ENCODE measurements around the gene KLHL29. TPM values are rescaled to one million over a fixed set of nuclear protein-coding genes. Genes with fewer than 3 reads are reported as not detected.

Gene KLHL29
- total RNA-seq, 2 experiments from 2014 or later = 0.10 to 0.33 TPM

GRCh38 chr2:23664066-23664788, 279.2 kb downstream of the KLHL29 start:
- CTCF ChIA-PET = no interaction called here
- H3K27ac Mint-ChIP-seq = no peak overlapping the region

GRCh38 chr2:23666241-23666979, 281.4 kb downstream of the KLHL29 start:
- no peaks in the 10 kb centered on the region for H3K36me3 Mint-ChIP-seq (ENCODE audit: low read depth)
- no peak overlapping the region for H3K27ac Mint-ChIP-seq
- no peak for DNase-seq
- no peaks in the 10 kb centered on the region for H3K9me3 Mint-ChIP-seq
- ChIA-PET POLR2A (no interaction called here), CTCF (interaction anchor here (0.5 kb wide), 1 partner anchor 213 kb away, joined by 3 read pairs; no protein-coding TSS in a partner anchor)
- H3K27me3 Mint-ChIP-seq = peaks cover 12% of the 10 kb centered on the region
- no peaks in the 10 kb centered on the region for H3K4me1 Mint-ChIP-seq
- H3K4me3 Mint-ChIP-seq = no peak overlapping the region

More at GRCh38 chr2:23664066-23664788, 279.2 kb downstream of the KLHL29 start:
- DNase-seq = no peak
- H3K9me3 Mint-ChIP-seq = no peaks in the 10 kb centered on the region
- H3K27me3 Mint-ChIP-seq = peaks cover 12% of the 10 kb centered on the region
- H3K36me3 Mint-ChIP-seq (ENCODE audit: low read depth) = no peaks in the 10 kb centered on the region
- no peak overlapping the region for H3K4me3 Mint-ChIP-seq
- H3K4me1 Mint-ChIP-seq = no peaks in the 10 kb centered on the region
- POLR2A ChIA-PET = no interaction called here

GRCh38 chr2:23666980-23667357, 282.0 kb downstream of the KLHL29 start:
- no peak for DNase-seq
- ChIA-PET CTCF (interaction anchor here (0.5 kb wide), 1 partner anchor 214 kb away, joined by 3 read pairs; no protein-coding TSS in a partner anchor), POLR2A (no interaction called here)
- Mint-ChIP-seq H3K27ac (no peak overlapping the region), H3K9me3 (no peaks in the 10 kb centered on the region), H3K36me3 (ENCODE audit: low read depth) (no peaks in the 10 kb centered on the region), H3K4me3 (no peak overlapping the region), H3K4me1 (no peaks in the 10 kb centered on the region), H3K27me3 (peaks cover 11% of the 10 kb centered on the region)

GRCh38 chr2:23668756-23669304, 283.9 kb downstream of the KLHL29 start:
- H3K36me3 Mint-ChIP-seq (ENCODE audit: low read depth) = no peaks in the 10 kb centered on the region
- H3K9me3 Mint-ChIP-seq = no peaks in the 10 kb centered on the region
- H3K4me3 Mint-ChIP-seq = no peak overlapping the region
- H3K4me1 Mint-ChIP-seq = no peaks in the 10 kb centered on the region
- no peak for DNase-seq
- H3K27me3 Mint-ChIP-seq = peaks cover 4% of the 10 kb centered on the region
- no peak overlapping the region for H3K27ac Mint-ChIP-seq
- POLR2A ChIA-PET = no interaction called here
- CTCF ChIA-PET = no interaction called here

- Mint-ChIP-seq H3K4me1 (no peaks in the 10 kb centered on the region), H3K9me3 (no peaks in the 10 kb centered on the region), H3K27ac (no peak overlapping the region), H3K4me3 (no peak overlapping the region), H3K27me3 (no peaks in the 10 kb centered on the region), H3K36me3 (ENCODE audit: low read depth) (no peaks in the 10 kb centered on the region)
- no peak for DNase-seq
- ChIA-PET CTCF (no interaction called here), POLR2A (no interaction called here)
These were observed 284.6 kb downstream of the KLHL29 start for GRCh38 chr2:23669413-23670244.

- Mint-ChIP-seq H3K36me3 (ENCODE audit: low read depth) (no peaks in the 10 kb centered on the region), H3K27ac (no peak overlapping the region), H3K4me1 (no peaks in the 10 kb centered on the region), H3K9me3 (no peaks in the 10 kb centered on the region), H3K4me3 (no peak overlapping the region), H3K27me3 (no peaks in the 10 kb centered on the region)
- POLR2A ChIA-PET = no interaction called here
- CTCF ChIA-PET = no interaction called here
- no peak for DNase-seq
These were observed 285.2 kb downstream of the KLHL29 start for GRCh38 chr2:23670245-23670592.

GRCh38 chr2:23673082-23673481, 288.1 kb downstream of the KLHL29 start:
- no peak for DNase-seq
- Mint-ChIP-seq H3K27ac (no peak overlapping the region), H3K4me1 (no peaks in the 10 kb centered on the region), H3K36me3 (ENCODE audit: low read depth) (no peaks in the 10 kb centered on the region), H3K4me3 (no peak overlapping the region), H3K27me3 (no peaks in the 10 kb centered on the region), H3K9me3 (no peaks in the 10 kb centered on the region)
- ChIA-PET CTCF (no interaction called here), POLR2A (no interaction called here)

GRCh38 chr2:23673830-23674679, 289.1 kb downstream of the KLHL29 start:
- no peaks in the 10 kb centered on the region for H3K36me3 Mint-ChIP-seq (ENCODE audit: low read depth)
- H3K4me1 Mint-ChIP-seq = no peaks in the 10 kb centered on the region
- DNase-seq = peak; percentile 20
- no peaks in the 10 kb centered on the region for H3K27me3 Mint-ChIP-seq
- ChIA-PET POLR2A (no interaction called here), CTCF (no interaction called here)
- H3K27ac Mint-ChIP-seq = no peak overlapping the region
- no peak overlapping the region for H3K4me3 Mint-ChIP-seq
- peaks cover 2% of the 10 kb centered on the region for H3K9me3 Mint-ChIP-seq

GRCh38 chr2:23675506-23675905, 290.5 kb downstream of the KLHL29 start:
- Mint-ChIP-seq H3K4me3 (no peak overlapping the region), H3K9me3 (peaks cover 2% of the 10 kb centered on the region), H3K27ac (no peak overlapping the region), H3K36me3 (ENCODE audit: low read depth) (no peaks in the 10 kb centered on the region), H3K4me1 (no peaks in the 10 kb centered on the region), H3K27me3 (no peaks in the 10 kb centered on the region)
- DNase-seq = no peak
- ChIA-PET CTCF (no interaction called here), POLR2A (no interaction called here)

- Mint-ChIP-seq H3K4me3 (no peak overlapping the region), H3K27ac (no peak overlapping the region), H3K36me3 (ENCODE audit: low read depth) (no peaks in the 10 kb centered on the region), H3K9me3 (peaks cover 2% of the 10 kb centered on the region), H3K4me1 (no peaks in the 10 kb centered on the region), H3K27me3 (no peaks in the 10 kb centered on the region)
- POLR2A ChIA-PET = no interaction called here
- CTCF ChIA-PET = no interaction called here
- DNase-seq = no peak
These were observed 292.9 kb downstream of the KLHL29 start for GRCh38 chr2:23677836-23678235.

- no peak overlapping the region for H3K4me3 Mint-ChIP-seq
- H3K36me3 Mint-ChIP-seq (ENCODE audit: low read depth) = no peaks in the 10 kb centered on the region
- no peaks in the 10 kb centered on the region for H3K27me3 Mint-ChIP-seq
- H3K9me3 Mint-ChIP-seq = peaks cover 2% of the 10 kb centered on the region
- DNase-seq = no peak
- H3K4me1 Mint-ChIP-seq = no peaks in the 10 kb centered on the region
- H3K27ac Mint-ChIP-seq = no peak overlapping the region
- POLR2A ChIA-PET = no interaction called here
- CTCF ChIA-PET = no interaction called here
These were observed 294.1 kb downstream of the KLHL29 start for GRCh38 chr2:23679044-23679443.

GRCh38 chr2:23680951-23681350, 296.0 kb downstream of the KLHL29 start:
- no peaks in the 10 kb centered on the region for H3K4me1 Mint-ChIP-seq
- no peaks in the 10 kb centered on the region for H3K27me3 Mint-ChIP-seq
- no peaks in the 10 kb centered on the region for H3K36me3 Mint-ChIP-seq (ENCODE audit: low read depth)
- ChIA-PET CTCF (no interaction called here), POLR2A (no interaction called here)
- DNase-seq = no peak
- no peak overlapping the region for H3K27ac Mint-ChIP-seq
- peaks cover 2% of the 10 kb centered on the region for H3K9me3 Mint-ChIP-seq
- no peak overlapping the region for H3K4me3 Mint-ChIP-seq
